Tibial nerve (tissue), 4 donors: Measurements from ENCODE around the gene ABHD5. TPM values are rescaled to one million over a fixed set of nuclear protein-coding genes. Genes with fewer than 3 reads are reported as not detected.

ENCODE experiments used
- DNase-seq, 2 donors: peaks; one replicate each; pipeline ENCODE4 v3.0.0-alpha.2; 2019; ENCODE audit warnings: low spot score in 2 of 2
- H3K27ac ChIP-seq, 4 donors: fragments of 200-600 bp; sonication (generic) in 3 of 4; one replicate each; pipeline ENCODE4 v1.5.1; 2017 to 2019; ENCODE audit warnings: mild to moderate bottlenecking in 1 of 4
- H3K27me3 ChIP-seq, 2 donors: fragments of 200-600 bp; sonication (generic) in 1 of 2; one replicate each; pipeline versions ENCODE4 v1.5.1 to v1.6.0; 2017 to 2019
- H3K36me3 ChIP-seq, 3 donors: fragments of 200-600 bp; sonication (generic); one replicate each; pipeline ENCODE4 v1.5.1; 2018 to 2019
- H3K4me1 ChIP-seq, 4 donors: fragments of 200-600 bp; sonication (generic) in 3 of 4; one replicate each; pipeline ENCODE4 v1.5.1; 2017 to 2019
- H3K4me3 ChIP-seq, 4 donors: fragments of 200-600 bp; sonication (generic) in 3 of 4; one replicate each; pipeline ENCODE4 v1.5.1; 2017 to 2019; ENCODE audit warnings: mild to moderate bottlenecking in 1 of 4, moderate library complexity in 1 of 4
- H3K9me3 ChIP-seq, 4 donors: fragments of 200-600 bp; sonication (generic) in 3 of 4; one replicate each; pipeline ENCODE4 v1.5.1; 2017 to 2019
- CTCF ChIP-seq, 5 experiments: fragments of 200-600 bp in 3 of 5; fragments of 450-650 bp in 2 of 5; sonication (generic) in 3 of 5; IDR thresholded peaks; one replicate each; pipeline ENCODE4 v1.5.1; 2016 to 2019; ENCODE audit warnings: antibody characterized with exemption in 5 of 5, mild to moderate bottlenecking in 3 of 5, moderate library complexity in 2 of 5
- EP300 ChIP-seq, 2 donors: sonication (generic); formaldehyde crosslinking; IDR thresholded peaks; one replicate each; pipeline ENCODE4 v1.6.1; 2017; ENCODE audit warnings: antibody characterized with exemption in 2 of 2, mild to moderate bottlenecking in 1 of 2
- POLR2A ChIP-seq, 2 donors: fragments of 450-650 bp; IDR thresholded peaks; one replicate each; pipeline ENCODE4 v1.6.1; 2017; ENCODE audit warnings: antibody characterized with exemption in 2 of 2, mild to moderate bottlenecking in 2 of 2, moderate library complexity in 2 of 2
- WGBS, 2 donors: methylation state at CpG; one replicate each; pipeline ENCODE4 v1.1.5; 2018; 5-methylcytosine and 5-hydroxymethylcytosine counted together
- total RNA-seq, 4 donors: library from RNA; depleted of rRNA; stranded (reverse); fragments of >200 nt; gene quantifications; one replicate each; pipeline ENCODE4 v1.1.0, GENCODE V29; 2016

Gene ABHD5
- total RNA-seq, 4 donors from 2014 or later = 21.6 to 29.7 (median 29.0) TPM

GRCh38 chr3:43692085-43692855 is 1.5 kb downstream of the ABHD5 start:
- Histone ChIP-seq H3K27ac (no peak overlapping the region), H3K36me3 (no peaks in the 10 kb centered on the region), H3K27me3 (no peaks in the 10 kb centered on the region), H3K9me3 (no peaks in the 10 kb centered on the region), H3K4me1 (peaks cover 0 to 54% (median 22%) of the 10 kb centered on the region in 4 donors), H3K4me3 (peak overlapping the region in 3 of 4 donors; percentile 85 to 90 (median 90))
- 60 to 66% methylated on average over 8 of the region's 8 CpGs for WGBS, 2 donors
- TF ChIP-seq EP300 (IDR thresholded peaks at IDR 0.05) (no peak), CTCF (IDR thresholded peaks at IDR 0.05) (no peak), POLR2A (IDR thresholded peaks at IDR 0.05) (no peak)
- DNase-seq = no peak

GRCh38 chr3:43692971-43693370 is 2.2 kb downstream of the ABHD5 start:
- peaks cover 0 to 54% (median 22%) of the 10 kb centered on the region in 4 donors for H3K4me1 ChIP-seq
- WGBS, 2 donors = 35 to 41% methylated on average over 2 of the region's 2 CpGs
- TF ChIP-seq POLR2A (IDR thresholded peaks at IDR 0.05) (no peak), CTCF (IDR thresholded peaks at IDR 0.05) (no peak), EP300 (IDR thresholded peaks at IDR 0.05) (no peak)
- no peaks in the 10 kb centered on the region for H3K27me3 ChIP-seq
- no peaks in the 10 kb centered on the region for H3K9me3 ChIP-seq
- no peak overlapping the region for H3K27ac ChIP-seq
- H3K36me3 ChIP-seq = no peaks in the 10 kb centered on the region
- no peak for DNase-seq
- H3K4me3 ChIP-seq = no peak overlapping the region

GRCh38 chr3:43693594-43693993 is 2.9 kb downstream of the ABHD5 start:
- no peak for DNase-seq
- H3K4me1 ChIP-seq = peaks cover 0 to 54% (median 22%) of the 10 kb centered on the region in 4 donors
- no peaks in the 10 kb centered on the region for H3K9me3 ChIP-seq
- no peaks in the 10 kb centered on the region for H3K27me3 ChIP-seq
- TF ChIP-seq CTCF (IDR thresholded peaks at IDR 0.05) (no peak), EP300 (IDR thresholded peaks at IDR 0.05) (no peak), POLR2A (IDR thresholded peaks at IDR 0.05) (no peak)
- H3K27ac ChIP-seq = no peak overlapping the region
- no peaks in the 10 kb centered on the region for H3K36me3 ChIP-seq
- WGBS, 2 donors = 56 to 72% methylated on average over 1 of the region's 1 CpG
- H3K4me3 ChIP-seq = no peak overlapping the region

GRCh38 chr3:43695443-43695842 is 4.7 kb downstream of the ABHD5 start:
- H3K27me3 ChIP-seq = no peaks in the 10 kb centered on the region
- no peaks in the 10 kb centered on the region for H3K36me3 ChIP-seq
- DNase-seq = no peak
- TF ChIP-seq CTCF (IDR thresholded peaks at IDR 0.05) (no peak), EP300 (IDR thresholded peaks at IDR 0.05) (peak in 1 of 2 donors; percentile 36)
- 62 to 80% methylated on average over 2 of the region's 2 CpGs for WGBS, 2 donors
- H3K4me3 ChIP-seq = no peak overlapping the region
- no peaks in the 10 kb centered on the region for H3K9me3 ChIP-seq
- no peak overlapping the region for H3K27ac ChIP-seq
- H3K4me1 ChIP-seq = peaks cover 0 to 43% (median 18%) of the 10 kb centered on the region in 4 donors

GRCh38 chr3:43695863-43696262 is 5.1 kb downstream of the ABHD5 start:
- no peak for DNase-seq
- TF ChIP-seq EP300 (IDR thresholded peaks at IDR 0.05) (no peak), POLR2A (IDR thresholded peaks at IDR 0.05) (no peak), CTCF (IDR thresholded peaks at IDR 0.05) (no peak)
- Histone ChIP-seq H3K36me3 (no peaks in the 10 kb centered on the region), H3K9me3 (no peaks in the 10 kb centered on the region), H3K4me1 (peaks cover 0 to 43% (median 18%) of the 10 kb centered on the region in 4 donors), H3K4me3 (no peak overlapping the region), H3K27ac (no peak overlapping the region), H3K27me3 (no peaks in the 10 kb centered on the region)
